Activated effector memory CD4-positive, alpha-beta T cell treated with anti-CD3 and anti-CD28 coated beads, Interleukin-2, amount 50 U/mL, for 16 hours (primary cell): ENCODE data around the gene FADS2.

Experiments
- DNase-seq: peaks from one replicate; pipeline ENCODE4 v3.0.0-alpha.2; 2020

The FADS2 gene

GRCh38 chr11:61826930-61827570 lies 1.1 kb upstream of the FADS2 start:
- no peak for DNase-seq

DNA sequence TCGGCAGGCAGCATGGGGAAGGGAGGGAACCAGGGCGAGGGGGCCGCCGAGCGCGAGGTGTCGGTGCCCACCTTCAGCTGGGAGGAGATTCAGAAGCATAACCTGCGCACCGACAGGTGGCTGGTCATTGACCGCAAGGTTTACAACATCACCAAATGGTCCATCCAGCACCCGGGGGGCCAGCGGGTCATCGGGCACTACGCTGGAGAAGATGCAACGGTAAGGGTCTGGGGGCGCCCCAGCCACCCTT lies 204 bp downstream of the FADS2 start:
- no peak for DNase-seq

DNA sequence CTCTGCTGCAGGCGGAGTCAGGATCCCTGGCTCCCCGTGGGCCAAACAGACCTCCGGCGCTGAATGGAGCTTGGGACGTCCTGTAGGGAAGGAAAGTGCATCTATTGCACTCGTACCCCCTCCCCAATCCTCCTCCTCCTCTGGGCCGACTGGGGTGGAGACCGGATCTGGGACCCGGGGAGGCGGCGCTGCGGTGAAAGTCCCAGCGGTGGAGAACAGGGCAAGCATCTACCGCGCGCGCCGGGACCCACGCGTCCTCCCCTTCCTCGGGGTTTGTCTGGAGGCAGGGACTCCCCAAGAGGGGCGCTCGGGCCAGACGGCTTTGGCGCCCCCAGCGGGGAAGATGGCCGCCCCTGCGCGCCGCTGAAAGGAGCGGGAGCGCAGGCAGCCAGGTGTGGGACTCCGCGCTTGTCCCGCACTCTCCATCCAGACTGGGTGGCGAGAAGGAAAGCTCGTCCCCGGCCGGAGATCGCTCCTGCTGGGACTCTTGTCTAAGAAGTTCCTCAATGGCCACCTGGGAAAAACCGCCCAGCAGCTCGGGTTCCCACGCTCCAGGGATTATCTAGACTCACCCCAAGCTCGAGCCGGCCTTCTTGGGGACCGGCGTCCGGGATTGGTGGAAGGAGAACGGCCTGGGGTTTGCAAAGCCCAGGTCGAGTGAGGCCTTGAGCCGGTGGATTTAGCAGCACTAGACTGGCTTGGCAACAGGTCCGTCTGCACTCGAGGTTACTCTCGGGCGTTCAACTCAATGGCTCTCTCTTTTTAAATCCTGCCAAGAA lies 718 bp downstream of the FADS2 start:
- DNase-seq, result peak; percentile 64

DNA sequence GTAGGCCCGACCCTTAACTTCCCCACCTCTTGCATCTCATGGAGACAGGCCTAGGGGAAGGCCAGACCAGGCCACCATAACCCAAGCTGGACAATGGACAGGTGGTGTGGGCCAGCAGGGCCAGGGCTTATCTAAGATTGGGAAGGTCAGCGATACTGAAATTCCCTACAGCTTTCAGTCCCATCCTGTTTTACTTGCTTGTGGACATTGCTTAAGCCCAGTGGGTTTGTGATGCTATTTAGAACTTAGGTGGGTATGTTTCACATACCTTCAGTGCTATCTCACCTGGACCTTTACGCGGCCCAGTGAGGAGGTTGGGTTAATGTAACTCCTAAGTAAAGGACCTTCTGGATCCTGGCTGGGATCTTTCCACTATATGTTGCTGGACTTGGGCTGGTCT lies 1.7 kb downstream of the FADS2 start:
- DNase-seq, result no peak

- DNase-seq, result no peak
Measured at GRCh38 chr11:61830237-61831105, 2.4 kb downstream of the FADS2 start.

- DNase-seq, result no peak
Measured at GRCh38 chr11:61832207-61832606, 4.1 kb downstream of the FADS2 start.

DNA sequence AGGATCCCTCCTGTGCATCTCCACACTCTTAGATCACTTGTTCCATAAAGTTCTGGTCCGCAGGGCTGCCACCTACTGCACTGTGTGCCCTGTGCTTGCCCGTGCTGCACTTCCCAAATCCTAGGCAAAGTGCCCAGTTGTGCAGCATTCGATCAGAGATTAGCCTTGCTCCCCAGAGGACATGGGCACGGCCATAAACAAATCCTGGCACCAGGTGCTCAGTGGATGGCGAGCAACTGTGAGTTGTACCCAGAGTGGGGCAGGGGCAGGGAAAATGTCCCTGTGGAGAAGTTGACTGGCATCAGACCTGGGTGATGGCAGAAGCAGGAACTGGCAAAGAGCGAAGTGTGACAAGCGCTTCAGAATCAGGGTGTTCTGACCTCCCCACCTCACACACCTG lies 4.7 kb downstream of the FADS2 start:
- no peak for DNase-seq

- DNase-seq, result no peak
Measured at GRCh38 chr11:61833471-61833870, 5.4 kb downstream of the FADS2 start.

DNA sequence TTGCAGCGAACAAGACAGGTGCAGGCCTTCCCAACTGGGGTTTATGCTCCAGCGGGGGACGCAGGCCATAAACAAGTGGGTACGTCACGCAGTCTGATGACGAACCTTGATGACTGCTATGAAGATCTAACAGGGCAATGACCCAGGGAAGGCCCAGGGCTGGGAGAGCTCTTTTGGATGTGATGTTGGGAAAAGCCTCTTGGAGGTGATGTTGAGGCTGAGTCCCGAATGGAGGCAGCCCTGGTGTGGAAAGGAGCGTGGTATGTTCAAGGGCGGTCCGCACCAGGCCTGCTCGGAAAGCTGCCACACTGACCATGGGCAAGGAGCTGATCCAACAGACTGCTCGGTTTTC lies 5.8 kb downstream of the FADS2 start:
- no peak for DNase-seq

GRCh38 chr11:61834278-61835048 lies 6.4 kb downstream of the FADS2 start:
- DNase-seq, result peak; percentile 66

GRCh38 chr11:61836193-61836592 lies 8.1 kb downstream of the FADS2 start:
- DNase-seq, result no peak

- DNase-seq, result no peak
Measured at GRCh38 chr11:61837411-61838005, 9.4 kb downstream of the FADS2 start.

DNA sequence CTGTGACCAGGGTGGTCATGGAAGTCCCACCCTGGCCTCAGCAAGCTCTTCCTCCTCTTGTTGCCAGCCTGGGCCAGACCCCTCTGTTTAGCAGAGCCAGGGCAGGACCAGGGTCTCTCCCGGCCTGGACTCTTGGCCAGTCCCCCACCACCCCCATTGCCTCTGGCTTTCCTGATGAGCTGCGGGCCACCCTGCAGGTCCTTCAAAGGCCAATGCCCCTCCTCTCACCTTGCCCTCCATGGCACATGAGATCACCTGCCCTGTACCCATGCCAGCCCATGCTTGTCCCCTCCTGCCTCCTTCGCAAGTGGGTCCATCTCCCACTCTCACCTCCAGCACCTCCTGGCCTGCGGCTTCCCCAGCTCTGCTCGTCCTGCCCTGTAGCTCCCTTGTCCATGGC lies 10.4 kb downstream of the FADS2 start:
- no peak for DNase-seq

GRCh38 chr11:61838921-61839320 lies 10.8 kb downstream of the FADS2 start:
- DNase-seq, result no peak

- no peak for DNase-seq
Measured at GRCh38 chr11:61839742-61840141, 11.6 kb downstream of the FADS2 start.

DNA sequence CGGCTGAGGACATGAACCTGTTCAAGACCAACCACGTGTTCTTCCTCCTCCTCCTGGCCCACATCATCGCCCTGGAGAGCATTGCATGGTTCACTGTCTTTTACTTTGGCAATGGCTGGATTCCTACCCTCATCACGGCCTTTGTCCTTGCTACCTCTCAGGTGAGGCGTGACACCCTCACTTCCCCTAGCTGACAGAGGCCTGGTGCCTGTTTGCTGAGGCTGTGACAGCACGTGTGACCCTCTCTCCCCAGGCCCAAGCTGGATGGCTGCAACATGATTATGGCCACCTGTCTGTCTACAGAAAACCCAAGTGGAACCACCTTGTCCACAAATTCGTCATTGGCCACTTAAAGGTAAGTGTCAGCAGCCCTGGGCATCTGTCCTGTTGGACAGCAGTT lies 12.3 kb downstream of the FADS2 start:
- DNase-seq, result no peak

DNA sequence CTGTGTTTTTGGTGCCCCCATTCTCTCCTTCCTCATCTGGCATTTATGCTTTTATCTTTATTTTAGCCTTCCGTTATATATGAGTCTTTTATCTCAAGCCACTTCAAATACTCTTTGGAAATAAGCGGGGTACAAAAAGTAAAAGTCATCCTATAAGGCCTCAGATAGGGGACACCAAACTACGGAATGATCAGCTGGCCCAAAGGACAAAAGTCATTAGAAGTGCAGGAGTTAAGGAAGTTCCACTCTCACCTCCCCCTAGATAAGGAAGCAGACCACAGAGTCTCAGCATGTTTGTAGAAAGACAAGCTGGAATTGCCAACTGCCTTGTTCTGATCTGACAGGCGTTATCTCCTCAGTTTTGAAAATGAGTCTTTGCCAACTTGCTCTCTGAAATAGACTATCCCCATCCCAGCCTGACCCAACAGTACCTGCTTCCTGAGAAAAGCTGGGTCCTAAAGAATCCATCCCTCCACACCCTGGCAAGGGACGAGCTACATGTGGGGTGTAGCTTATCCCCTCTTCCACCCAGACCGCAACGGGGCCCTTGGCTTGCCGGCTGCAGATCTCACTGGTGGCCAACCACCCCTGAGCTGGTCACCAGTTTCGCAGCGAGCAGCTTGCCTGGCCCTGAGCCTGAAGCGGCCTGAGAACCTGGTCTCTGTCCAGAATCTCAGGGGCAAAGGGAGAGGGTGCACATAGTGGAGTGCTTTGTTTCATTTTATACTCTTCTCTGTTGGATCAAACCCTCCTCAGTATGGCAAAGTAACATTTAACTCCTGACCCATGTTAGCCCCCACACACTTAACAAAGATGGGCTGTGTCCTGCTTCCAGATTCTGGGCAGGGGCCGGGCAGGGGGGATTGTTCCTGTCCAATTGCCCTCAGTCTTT lies 13.8 kb downstream of the FADS2 start:
- no peak for DNase-seq

DNA sequence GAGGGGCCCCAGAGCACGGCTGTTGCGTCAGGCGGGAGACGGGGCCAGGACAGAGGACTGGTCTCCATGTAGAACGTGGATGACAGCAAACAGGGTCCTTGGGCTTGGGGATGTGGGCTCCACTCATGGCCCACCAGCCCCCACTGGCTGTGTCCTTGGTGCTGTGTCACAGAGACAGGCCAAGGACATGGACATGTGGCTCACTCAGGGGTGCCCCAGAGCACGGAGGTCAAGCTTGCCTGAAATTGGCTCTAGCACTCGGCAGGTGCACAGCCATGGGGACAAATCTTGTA lies 14.4 kb downstream of the FADS2 start:
- DNase-seq, result no peak

GRCh38 chr11:61844909-61845565 lies 16.9 kb downstream of the FADS2 start:
- DNase-seq, result no peak

DNA sequence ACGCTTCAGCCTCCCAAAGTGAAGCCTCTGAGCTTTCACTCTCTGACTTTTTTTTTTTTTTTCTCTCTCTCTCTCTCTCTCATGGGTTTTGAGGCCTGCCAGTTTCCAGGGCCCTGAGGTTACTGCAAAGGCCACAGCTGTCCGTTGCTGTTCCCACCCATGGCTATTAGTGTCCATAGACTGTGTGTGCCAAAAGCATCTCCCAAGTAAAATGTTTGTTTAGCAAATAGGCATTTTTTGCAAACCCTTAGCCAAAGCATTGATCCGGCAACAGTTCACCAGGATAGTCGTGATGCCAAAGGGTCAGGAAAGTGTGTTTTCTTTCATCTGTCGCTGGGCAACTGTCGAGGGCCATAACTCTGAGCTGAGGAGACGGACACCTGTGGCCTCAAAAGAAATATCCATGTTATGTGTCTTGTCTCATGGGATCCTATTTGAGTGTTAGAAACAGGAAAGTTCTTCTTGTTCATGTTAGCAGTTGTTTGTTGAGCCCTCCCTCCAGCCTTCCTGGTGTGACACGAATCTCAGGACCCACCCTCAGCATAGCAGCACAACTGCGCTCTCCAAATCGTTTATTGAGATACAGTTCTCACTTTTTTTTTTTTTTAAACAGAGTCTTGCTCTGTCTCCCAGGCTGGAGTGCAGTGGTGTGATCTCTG lies 18.4 kb downstream of the FADS2 start:
- no peak for DNase-seq
